Duodenal mucosa (tissue), 2 donors: ENCODE measurements around the gene IRX4.
A peak's percentile ranks its signal among the peaks of the same experiment; 100 is the strongest.

ENCODE experiments used
- H3K27ac ChIP-seq: one replicate; pipeline ENCODE4 v1.7.0; 2013; ENCODE audit warnings: low read depth, low read length
- H3K27me3 ChIP-seq, 2 donors: one replicate each; pipeline ENCODE4 v1.7.0; 2013; ENCODE audit warnings: low read length in 2 of 2, control low read depth in 1 of 2; ENCODE audit not compliant: insufficient read depth in 2 of 2, control insufficient read depth in 1 of 2
- H3K36me3 ChIP-seq, 2 donors: one replicate each; pipeline ENCODE4 v1.7.0; 2013; ENCODE audit warnings: low read length in 2 of 2, control low read depth in 1 of 2; ENCODE audit not compliant: insufficient read depth in 2 of 2, control insufficient read depth in 1 of 2
- H3K4me1 ChIP-seq, 2 donors: one replicate each; pipeline ENCODE4 v1.7.0; 2013; ENCODE audit warnings: low read length in 2 of 2, control low read depth in 1 of 2; ENCODE audit not compliant: insufficient read depth in 2 of 2, control insufficient read depth in 1 of 2
- H3K4me3 ChIP-seq, 2 donors: one replicate each; pipeline ENCODE4 v1.7.0; 2013; ENCODE audit warnings: low read length in 2 of 2, low read depth in 1 of 2
- H3K9ac ChIP-seq, 2 donors: one replicate each; pipeline ENCODE4 v1.7.0; 2013; ENCODE audit warnings: low read length in 2 of 2, low read depth in 1 of 2
- H3K9me3 ChIP-seq, 2 donors: one replicate each; pipeline ENCODE4 v1.7.0; 2013; ENCODE audit warnings: low read length in 2 of 2, control low read depth in 1 of 2; ENCODE audit not compliant: control insufficient read depth in 1 of 2

Gene IRX4

GRCh38 chr5:1827886-1828397 is 54.8 kb downstream of the IRX4 start:
- H3K27ac ChIP-seq: no peak overlapping the region
- no peak overlapping the region for H3K9ac ChIP-seq
- H3K9me3 ChIP-seq: no peaks in the 10 kb centered on the region
- H3K4me3 ChIP-seq: peak overlapping the region in 1 of 2 donors; percentile 34
- H3K27me3 ChIP-seq: peaks cover 5% of the 10 kb centered on the region in 2 donors
- peaks cover 0 to 13% of the 10 kb centered on the region in 2 donors for H3K36me3 ChIP-seq
- H3K4me1 ChIP-seq: no peaks in the 10 kb centered on the region
